GM18873 (cell line): ENCODE results near the gene LRRC4C.

Source experiments
- ATAC-seq: cut with Tn5 transposase; IDR thresholded peaks from one replicate; pipeline ENCODE4 v1.9.1; 2021; ENCODE audit warnings: mild to moderate bottlenecking, moderate library complexity, moderate number of reproducible peaks; ENCODE audit not compliant: unreplicated experiment, low FRiP score

LRRC4C gene

GRCh38 chr11:41274831-41275230, 184.6 kb downstream of the LRRC4C start:
- ATAC-seq = no peak

- no peak for ATAC-seq
These were observed 185.5 kb downstream of the LRRC4C start for GRCh38 chr11:41273908-41274307.

GRCh38 chr11:41267451-41267850, 192.0 kb downstream of the LRRC4C start:
- ATAC-seq = no peak

- ATAC-seq = no peak
These were observed 203.4 kb downstream of the LRRC4C start for GRCh38 chr11:41256041-41256440.

- ATAC-seq = no peak
These were observed 204.5 kb downstream of the LRRC4C start for GRCh38 chr11:41254966-41255365.

- no peak for ATAC-seq
These were observed 209.0 kb downstream of the LRRC4C start for GRCh38 chr11:41250408-41250935.

GRCh38 chr11:41247621-41248020, 211.8 kb downstream of the LRRC4C start:
- no peak for ATAC-seq

GRCh38 chr11:41246399-41246745, 213.1 kb downstream of the LRRC4C start:
- ATAC-seq = no peak

GRCh38 chr11:41245704-41246398, 213.6 kb downstream of the LRRC4C start:
- ATAC-seq = no peak

GRCh38 chr11:41245184-41245583, 214.3 kb downstream of the LRRC4C start:
- no peak for ATAC-seq

- ATAC-seq = no peak
These were observed 222.1 kb downstream of the LRRC4C start for GRCh38 chr11:41237382-41237781.

- ATAC-seq = no peak
These were observed 223.8 kb downstream of the LRRC4C start for GRCh38 chr11:41235668-41236067.

GRCh38 chr11:41225856-41226633, 233.4 kb downstream of the LRRC4C start:
- no peak for ATAC-seq

- ATAC-seq = no peak
These were observed 237.2 kb downstream of the LRRC4C start for GRCh38 chr11:41222236-41222635.

- ATAC-seq = no peak
These were observed 253.1 kb downstream of the LRRC4C start for GRCh38 chr11:41206388-41206787.

- ATAC-seq = no peak
These were observed 258.3 kb downstream of the LRRC4C start for GRCh38 chr11:41201156-41201555.

GRCh38 chr11:41190437-41191082, 268.9 kb downstream of the LRRC4C start:
- ATAC-seq = no peak

- no peak for ATAC-seq
These were observed 269.6 kb downstream of the LRRC4C start for GRCh38 chr11:41189701-41190436.

GRCh38 chr11:41177791-41178190, 281.7 kb downstream of the LRRC4C start:
- no peak for ATAC-seq

GRCh38 chr11:41175304-41175972, 284.0 kb downstream of the LRRC4C start:
- no peak for ATAC-seq
